ENCODE results near the gene THADA.

- TF ChIP-seq CTCF (IDR thresholded peaks at IDR 0.05) (no peak), EP300 (IDR thresholded peaks at IDR 0.05) (no peak), POLR2AphosphoS5 (IDR thresholded peaks at IDR 0.05) (no peak)
Observed at GRCh38 chr2:43241558-43241957, 354.3 kb downstream of the THADA start.

Measured in suprapubic skin (tissue), 4 donors.